ENCODE results near the gene EFNA4. TPM values are rescaled to one million over a fixed set of nuclear protein-coding genes. Genes with fewer than 3 reads are reported as not detected.

Gene EFNA4
- total and polyA plus RNA-seq, 2 experiments from 2014 or later, result 4.6 to 5.5 TPM

- in situ Hi-C loops (cut with MboI), result no loop called here
- Histone ChIP-seq H3K4me1 (ENCODE audit: insufficient read depth) (no peaks in the 10 kb centered on the region), H3K9me3 (ENCODE audit: low read depth) (no peaks in the 10 kb centered on the region), H3K36me3 (ENCODE audit: low read depth) (no peaks in the 10 kb centered on the region), H3K9ac (peak overlapping the region; percentile 71), H3K79me2 (ENCODE audit: insufficient read depth) (no peaks in the 10 kb centered on the region), H2AFZ (peak overlapping the region; percentile 94), H3F3A (ENCODE audit: insufficient read depth) (peaks cover 7% of the 10 kb centered on the region; the same call in 1 of the 2 replicates), H3K27ac (peak overlapping the region; percentile 52), H3K4me2 (ENCODE audit: unreplicated experiment) (peak overlapping the region; percentile 64), H3K9me2 (ENCODE audit: insufficient read depth) (no peaks in the 10 kb centered on the region), H4K20me1 (ENCODE audit: insufficient read depth) (no peaks in the 10 kb centered on the region), H3K27me3 (replicated peaks; ENCODE audit: insufficient read depth) (peaks cover 34% of the 10 kb centered on the region), H3K4me3 (peak overlapping the region; percentile 84)
- DNase-seq, result peak; percentile 88
- 1 to 2% methylated on average over 26 of the region's 32 CpGs for WGBS, 2 experiments (ENCODE audit: low coverage in 1 of 2, low lambda C conversion rate in 2 of 2, missing lambda C conversion rate in 2 of 2)
- TF ChIP-seq EZH2phosphoT487 (IDR thresholded peaks at IDR 0.05; ENCODE audit: insufficient read depth, low read depth) (no peak), EZH2 (IDR thresholded peaks at IDR 0.05; ENCODE audit: insufficient read depth, poor library complexity, severe bottlenecking) (no peak)
Measured at GRCh38 chr1:155085504-155086127, 22.1 kb downstream of the EFNA4 start.

- H3K36me3 ChIP-seq (ENCODE audit: low read depth), result no peaks in the 10 kb centered on the region
- no peak overlapping the region for H3K9ac ChIP-seq
- no peak overlapping the region for H3K27ac ChIP-seq
- no peak overlapping the region for H3K4me2 ChIP-seq (ENCODE audit: unreplicated experiment)
- H4K20me1 ChIP-seq (ENCODE audit: insufficient read depth), result no peaks in the 10 kb centered on the region
- no peaks in the 10 kb centered on the region for H3K79me2 ChIP-seq (ENCODE audit: insufficient read depth)
- no peaks in the 10 kb centered on the region for H3K4me1 ChIP-seq (ENCODE audit: insufficient read depth)
- H3F3A ChIP-seq (ENCODE audit: insufficient read depth), result peaks cover 4% of the 10 kb centered on the region; the same call in 1 of the 2 replicates
- no peak overlapping the region for H3K4me3 ChIP-seq
- DNase-seq, result peak; percentile 59
- peaks cover 28% of the 10 kb centered on the region for H3K27me3 ChIP-seq (replicated peaks; ENCODE audit: insufficient read depth)
- no peak overlapping the region for H2AFZ ChIP-seq
- in situ Hi-C loops (cut with MboI), result no loop called here
- H3K9me2 ChIP-seq (ENCODE audit: insufficient read depth), result no peaks in the 10 kb centered on the region
- no peaks in the 10 kb centered on the region for H3K9me3 ChIP-seq (ENCODE audit: low read depth)
- TF ChIP-seq EZH2phosphoT487 (IDR thresholded peaks at IDR 0.05; ENCODE audit: insufficient read depth, low read depth), result no peak
- TF ChIP-seq EZH2 (IDR thresholded peaks at IDR 0.05; ENCODE audit: insufficient read depth, poor library complexity, severe bottlenecking), result no peak
- WGBS, 2 experiments (ENCODE audit: low coverage in 1 of 2, low lambda C conversion rate in 2 of 2, missing lambda C conversion rate in 2 of 2), result 9 to 14% methylated on average over 21 to 23 of the region's 24 CpGs
Measured at GRCh38 chr1:155086128-155086741, 22.7 kb downstream of the EFNA4 start.

GRCh38 chr1:155086856-155087535 lies 23.5 kb downstream of the EFNA4 start:
- H2AFZ ChIP-seq, result no peak overlapping the region
- H3K4me3 ChIP-seq, result no peak overlapping the region
- H3F3A ChIP-seq (ENCODE audit: insufficient read depth), result no peaks in the 10 kb centered on the region
- H3K9me3 ChIP-seq (ENCODE audit: low read depth), result no peaks in the 10 kb centered on the region
- H3K27ac ChIP-seq, result no peak overlapping the region
- 66% methylated on average over 7 to 8 of the region's 8 CpGs for WGBS, 2 experiments (ENCODE audit: low coverage in 1 of 2, low lambda C conversion rate in 2 of 2, missing lambda C conversion rate in 2 of 2)
- H3K79me2 ChIP-seq (ENCODE audit: insufficient read depth), result no peaks in the 10 kb centered on the region
- no peak overlapping the region for H3K9ac ChIP-seq
- H3K4me1 ChIP-seq (ENCODE audit: insufficient read depth), result no peaks in the 10 kb centered on the region
- H3K36me3 ChIP-seq (ENCODE audit: low read depth), result no peaks in the 10 kb centered on the region
- H4K20me1 ChIP-seq (ENCODE audit: insufficient read depth), result no peaks in the 10 kb centered on the region
- in situ Hi-C loops (cut with MboI), result no loop called here
- DNase-seq, result no peak
- peaks cover 20% of the 10 kb centered on the region for H3K27me3 ChIP-seq (replicated peaks; ENCODE audit: insufficient read depth)
- no peaks in the 10 kb centered on the region for H3K9me2 ChIP-seq (ENCODE audit: insufficient read depth)
- no peak overlapping the region for H3K4me2 ChIP-seq (ENCODE audit: unreplicated experiment)
- TF ChIP-seq EZH2phosphoT487 (IDR thresholded peaks at IDR 0.05; ENCODE audit: insufficient read depth, low read depth), result no peak
- no peak for TF ChIP-seq EZH2 (IDR thresholded peaks at IDR 0.05; ENCODE audit: insufficient read depth, poor library complexity, severe bottlenecking)

All from GM23248 (cell line).